HepG2 (cell line): Measurements from ENCODE around the gene MYO3A. TPM values are rescaled to one million over a fixed set of nuclear protein-coding genes. Genes with fewer than 3 reads are reported as not detected.

Experiments used
- ATAC-seq: fragments of 200-7000 bp; cut with Tn5 transposase; 3 replicates; pipeline ENCODE4 v1.9.1; 2020; ENCODE audit warnings: mild to moderate bottlenecking, moderate library complexity
- BruUV-seq: library from RNA; stranded (reverse); fragments of 400-500 nt; replicated peaks from 2 replicates; lab custom pipeline; 2021; lab: Mats Ljungman, UMichigan
- CTCF ChIA-PET: fragments of 300-600 bp; formaldehyde crosslinking; extraction: SDS; loops from one replicate; lab custom pipeline; 2021; ENCODE audit warnings: low total read pairs, inconsistent platforms, low intra/inter-chr PET ratio; lab: Yijun Ruan, JAX
- POLR2A ChIA-PET: fragments of 350-600 bp; sonication (Branson Sonifier 250); formaldehyde crosslinking; loops from one replicate; lab custom pipeline; 2020; ENCODE audit warnings: antibody characterized with exemption, inconsistent platforms; lab: Yijun Ruan, JAX
- DNase-seq: peaks from one replicate; pipeline ENCODE4 v3.0.0-alpha.2; 2015; ENCODE audit warnings: low spot score
- FAIRE-seq: peaks from 3 replicates; lab custom pipeline; 2011; peaks lifted over from hg19 to GRCh38; lab: Jason Lieb, UNC
- H2AFZ ChIP-seq: one replicate; pipeline ENCODE4 v1.6.1; 2011; ENCODE audit warnings: low read length, inconsistent platforms
- H3K27ac ChIP-seq: fragments of 300-600 bp; 3 replicates; pipeline ENCODE4 v1.8.0; 2011; ENCODE audit warnings: mixed run types, mild to moderate bottlenecking, mixed read lengths, low read length, inconsistent platforms; ENCODE audit not compliant: insufficient read depth; ENCODE audit errors: extremely low read length
- H3K27me3 ChIP-seq, 2 experiments: fragments of 200-600 bp in 1 of 2; 2 replicates in 1 of 2; 3 replicates in 1 of 2; pipeline versions ENCODE4 v1.6.0 to v1.8.0; 2011; ENCODE audit warnings: low read length in 2 of 2, mild to moderate bottlenecking in 2 of 2, moderate library complexity in 2 of 2, inconsistent platforms in 1 of 2; ENCODE audit not compliant: insufficient read depth in 2 of 2, control insufficient read depth in 1 of 2
- H3K36me3 ChIP-seq, 2 experiments: fragments of 200-600 bp in 1 of 2; replicated peaks in 1 of 2; 2 replicates in 1 of 2; 3 replicates in 1 of 2; pipeline versions ENCODE4 v1.5.1 to v1.8.0; 2011; ENCODE audit warnings: low read length in 2 of 2, inconsistent platforms in 1 of 2; ENCODE audit not compliant: insufficient read depth in 2 of 2, control insufficient read depth in 1 of 2
- H3K4me1 ChIP-seq: 2 replicates; pipeline ENCODE4 v1.5.1; 2012; ENCODE audit warnings: low read length, inconsistent platforms; ENCODE audit not compliant: insufficient read depth
- H3K4me2 ChIP-seq: 2 replicates; pipeline ENCODE4 v1.6.0; 2011; ENCODE audit warnings: low read depth, low read length, inconsistent platforms
- H3K4me3 ChIP-seq, 3 experiments: fragments of 200-600 bp in 1 of 3; sonication (generic), shearing (Covaris generic) in 1 of 3; replicated peaks in 1 of 3; 2 replicates each; pipeline ENCODE4 v1.5.1; 2011 to 2016; ENCODE audit warnings: low read length in 3 of 3, inconsistent platforms in 2 of 3, low read depth in 2 of 3, mild to moderate bottlenecking in 2 of 3, control low read depth in 1 of 3, mixed read lengths in 1 of 3; ENCODE audit not compliant: insufficient read depth in 1 of 3
- H3K79me2 ChIP-seq: one replicate; pipeline ENCODE4 v1.6.1; 2011; ENCODE audit warnings: low read length, inconsistent platforms; ENCODE audit not compliant: insufficient read depth
- H3K9ac ChIP-seq: 2 replicates; pipeline ENCODE4 v1.6.0; 2011; ENCODE audit warnings: mild to moderate bottlenecking, low read depth, low read length, inconsistent platforms; ENCODE audit not compliant: insufficient read depth
- H3K9me3 ChIP-seq: 2 replicates; pipeline ENCODE4 v1.5.1; 2012; ENCODE audit warnings: mild to moderate bottlenecking, low read length
- H4K20me1 ChIP-seq: 2 replicates; pipeline ENCODE4 v1.6.0; 2011; ENCODE audit warnings: inconsistent platforms, mild to moderate bottlenecking, low read length, moderate library complexity; ENCODE audit not compliant: insufficient read depth
- BCL6 ChIP-seq: IDR thresholded peaks from 2 replicates; pipeline ENCODE4 v1.6.1; 2016; ENCODE audit warnings: missing genetic modification reagents, missing compliant biosample characterization
- CCDC6 ChIP-seq: sonication (generic); formaldehyde crosslinking; IDR thresholded peaks from 2 replicates; pipeline ENCODE4 v1.8.1; 2022; ENCODE audit warnings: mild to moderate bottlenecking, missing genetic modification reagents, moderate library complexity
- ERF ChIP-seq: IDR thresholded peaks from 2 replicates; pipeline ENCODE4 v1.6.1; 2018; ENCODE audit warnings: missing biosample characterization, missing genetic modification reagents
- HNRNPUL1 ChIP-seq: fragments of 200-400 bp; formaldehyde crosslinking; IDR thresholded peaks from 2 replicates; pipeline ENCODE4 v1.6.1; 2017; ENCODE audit warnings: low read depth, mild to moderate bottlenecking, low read length, moderate library complexity
- MEF2D ChIP-seq: sonication (generic); formaldehyde crosslinking; IDR thresholded peaks from 2 replicates; pipeline ENCODE4 v1.5.1; 2020; ENCODE audit warnings: mild to moderate bottlenecking, missing genetic modification reagents
- POGZ ChIP-seq: sonication (generic); formaldehyde crosslinking; IDR thresholded peaks from 2 replicates; pipeline ENCODE4 v1.4.0; 2020; ENCODE audit warnings: mild to moderate bottlenecking, missing genetic modification reagents
- U2AF2 ChIP-seq: fragments of 200-400 bp; formaldehyde crosslinking; IDR thresholded peaks from 2 replicates; pipeline ENCODE4 v1.6.1; 2017; ENCODE audit warnings: low read depth, mild to moderate bottlenecking, low read length
- ZBTB38 ChIP-seq: sonication (generic); formaldehyde crosslinking; IDR thresholded peaks from 2 replicates; pipeline ENCODE4 v1.5.1; 2020; ENCODE audit warnings: mild to moderate bottlenecking, missing genetic modification reagents
- ZC3H4 ChIP-seq: sonication (generic); formaldehyde crosslinking; IDR thresholded peaks from 2 replicates; pipeline ENCODE4 v1.4.0; 2020; ENCODE audit warnings: missing genetic modification reagents, borderline replicate concordance
- ZNF546 ChIP-seq: sonication (generic); formaldehyde crosslinking; conservative IDR thresholded peaks from 2 replicates; pipeline ENCODE4 v1.8.1; 2023; ENCODE audit warnings: mild to moderate bottlenecking, missing genetic modification reagents
- WGBS: methylation state at CpG from one replicate; pipeline ENCODE4 v1.1.6; 2017; ENCODE audit warnings: low lambda C conversion rate; 5-methylcytosine and 5-hydroxymethylcytosine counted together
- in situ Hi-C: cut with HindIII; loops from 2 replicates; pipeline ENCODE4 v1.10.0; 2017; ENCODE audit warnings: low pct_unique_long_range_greater_than_20kb; ENCODE audit not compliant: extremely low pct_ligation_motif_present
- intact Hi-C: fragments of 100-400 bp; cut with micrococcal nuclease; formaldehyde crosslinking; loops from one replicate; pipeline ENCODE4 v1.10.0; 2022; ENCODE audit not compliant: unreplicated experiment
- polyA plus RNA-seq, 8 experiments: library from polyadenylated mRNA; depleted of rRNA in 3 of 8; stranded (reverse) in 7 of 8; unstranded in 1 of 8; fragments of >200 nt; fragmentation: Illumina TruSeq in 4 of 8; extraction: Trizol in 4 of 8; gene quantifications; 2 replicates each; pipeline versions ENCODE4 v1.2.1 to v1.2.3, GENCODE V29; 2011 to 2016; ENCODE audit warnings: low read depth in 4 of 8, missing spikeins in 1 of 8, mixed read lengths in 1 of 8; ENCODE audit not compliant: insufficient read depth in 1 of 8
- total RNA-seq, 5 experiments: library from RNA; depleted of rRNA; stranded (reverse); fragments of >200 nt; fragmentation: Illumina TruSeq; extraction: Trizol; gene quantifications; 2 replicates each; pipeline ENCODE4 v1.2.3, GENCODE V29; 2016; ENCODE audit warnings: low read depth in 1 of 5
- TF ChIP-seq, protein P1 (sequence below): sonication (generic); formaldehyde crosslinking; IDR thresholded peaks from 2 replicates; pipeline ENCODE4 v1.4.0; 2020; ENCODE audit warnings: missing genetic modification reagents, mild to moderate bottlenecking, borderline replicate concordance
- TF ChIP-seq, protein P2 (sequence below): sonication (generic); formaldehyde crosslinking; IDR thresholded peaks from 2 replicates; pipeline ENCODE4 v1.5.1; 2020; ENCODE audit warnings: mild to moderate bottlenecking, missing genetic modification reagents, moderate library complexity
- TF ChIP-seq, protein P3 (sequence below): sonication (generic); formaldehyde crosslinking; conservative IDR thresholded peaks from 2 replicates; pipeline ENCODE4 v1.4.0; 2020; ENCODE audit warnings: missing genetic modification reagents
- TF ChIP-seq, protein P4 (sequence below): IDR thresholded peaks from 2 replicates; pipeline ENCODE4 v1.6.1; 2016; ENCODE audit warnings: mild to moderate bottlenecking
- TF ChIP-seq, protein P5 (sequence below): sonication (generic); formaldehyde crosslinking; IDR thresholded peaks from 2 replicates; pipeline ENCODE4 v1.5.0; 2020; ENCODE audit warnings: mild to moderate bottlenecking, missing genetic modification reagents, moderate library complexity

MYO3A gene
- total and polyA plus RNA-seq, 2 of the 13 experiments (the other 11 are each of a cell fraction or from before 2014, with no cell fraction given) = not detected

DNA sequence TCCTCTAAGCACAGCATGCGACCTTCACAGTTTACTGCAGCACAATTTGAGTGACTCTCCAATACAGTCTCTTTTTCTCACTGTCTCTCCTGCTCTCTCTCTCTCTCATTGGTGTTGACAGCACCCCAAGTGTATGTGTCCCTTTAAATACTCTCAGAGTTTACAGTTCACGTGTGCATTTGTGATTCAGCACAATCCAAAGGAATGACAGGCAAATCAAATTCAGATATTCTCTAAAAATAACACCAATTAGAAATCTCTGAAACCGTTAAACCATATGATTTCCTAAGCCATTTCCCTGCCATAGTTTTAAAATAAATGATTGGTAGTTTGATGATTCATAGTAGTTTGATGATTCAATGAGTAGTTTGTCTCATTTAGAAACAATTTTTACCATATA is 178.5 kb downstream of the MYO3A start:
- H3K4me3 ChIP-seq = no peak overlapping the region
- no peak overlapping the region for H3K4me2 ChIP-seq
- no peaks in the 10 kb centered on the region for H3K79me2 ChIP-seq
- 7% methylated on average over 3 of the region's 3 CpGs for WGBS
- intact Hi-C loops = no loop called here
- no TSS peak for BruUV-seq
- TF ChIP-seq, protein P1, sequence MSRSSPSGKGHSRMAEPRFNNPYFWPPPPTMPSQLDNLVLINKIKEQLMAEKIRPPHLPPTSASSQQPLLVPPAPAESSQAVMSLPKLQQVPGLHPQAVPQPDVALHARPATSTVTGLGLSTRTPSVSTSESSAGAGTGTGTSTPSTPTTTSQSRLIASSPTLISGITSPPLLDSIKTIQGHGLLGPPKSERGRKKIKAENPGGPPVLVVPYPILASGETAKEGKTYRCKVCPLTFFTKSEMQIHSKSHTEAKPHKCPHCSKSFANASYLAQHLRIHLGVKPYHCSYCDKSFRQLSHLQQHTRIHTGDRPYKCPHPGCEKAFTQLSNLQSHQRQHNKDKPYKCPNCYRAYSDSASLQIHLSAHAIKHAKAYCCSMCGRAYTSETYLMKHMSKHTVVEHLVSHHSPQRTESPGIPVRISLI = no peak
- TF ChIP-seq U2AF2 (no peak), ZBTB38 (no peak), MEF2D (CRISPR knock-in tag) (no peak), POGZ (CRISPR knock-in tag) (no peak), BCL6 (CRISPR knock-in tag) (no peak), HNRNPUL1 (no peak), ERF (no peak), ZC3H4 (CRISPR knock-in tag) (no peak), ZNF546 (CRISPR knock-in tag) (no peak), CCDC6 (CRISPR knock-in tag) (no peak)
- TF ChIP-seq, protein P2, sequence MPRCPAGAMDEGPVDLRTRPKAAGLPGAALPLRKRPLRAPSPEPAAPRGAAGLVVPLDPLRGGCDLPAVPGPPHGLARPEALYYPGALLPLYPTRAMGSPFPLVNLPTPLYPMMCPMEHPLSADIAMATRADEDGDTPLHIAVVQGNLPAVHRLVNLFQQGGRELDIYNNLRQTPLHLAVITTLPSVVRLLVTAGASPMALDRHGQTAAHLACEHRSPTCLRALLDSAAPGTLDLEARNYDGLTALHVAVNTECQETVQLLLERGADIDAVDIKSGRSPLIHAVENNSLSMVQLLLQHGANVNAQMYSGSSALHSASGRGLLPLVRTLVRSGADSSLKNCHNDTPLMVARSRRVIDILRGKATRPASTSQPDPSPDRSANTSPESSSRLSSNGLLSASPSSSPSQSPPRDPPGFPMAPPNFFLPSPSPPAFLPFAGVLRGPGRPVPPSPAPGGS (CRISPR knock-in tag) = no peak
- TF ChIP-seq, protein P3, sequence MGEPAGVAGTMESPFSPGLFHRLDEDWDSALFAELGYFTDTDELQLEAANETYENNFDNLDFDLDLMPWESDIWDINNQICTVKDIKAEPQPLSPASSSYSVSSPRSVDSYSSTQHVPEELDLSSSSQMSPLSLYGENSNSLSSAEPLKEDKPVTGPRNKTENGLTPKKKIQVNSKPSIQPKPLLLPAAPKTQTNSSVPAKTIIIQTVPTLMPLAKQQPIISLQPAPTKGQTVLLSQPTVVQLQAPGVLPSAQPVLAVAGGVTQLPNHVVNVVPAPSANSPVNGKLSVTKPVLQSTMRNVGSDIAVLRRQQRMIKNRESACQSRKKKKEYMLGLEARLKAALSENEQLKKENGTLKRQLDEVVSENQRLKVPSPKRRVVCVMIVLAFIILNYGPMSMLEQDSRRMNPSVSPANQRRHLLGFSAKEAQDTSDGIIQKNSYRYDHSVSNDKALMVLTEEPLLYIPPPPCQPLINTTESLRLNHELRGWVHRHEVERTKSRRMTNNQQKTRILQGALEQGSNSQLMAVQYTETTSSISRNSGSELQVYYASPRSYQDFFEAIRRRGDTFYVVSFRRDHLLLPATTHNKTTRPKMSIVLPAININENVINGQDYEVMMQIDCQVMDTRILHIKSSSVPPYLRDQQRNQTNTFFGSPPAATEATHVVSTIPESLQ (CRISPR knock-in tag) = no peak
- TF ChIP-seq, protein P4, sequence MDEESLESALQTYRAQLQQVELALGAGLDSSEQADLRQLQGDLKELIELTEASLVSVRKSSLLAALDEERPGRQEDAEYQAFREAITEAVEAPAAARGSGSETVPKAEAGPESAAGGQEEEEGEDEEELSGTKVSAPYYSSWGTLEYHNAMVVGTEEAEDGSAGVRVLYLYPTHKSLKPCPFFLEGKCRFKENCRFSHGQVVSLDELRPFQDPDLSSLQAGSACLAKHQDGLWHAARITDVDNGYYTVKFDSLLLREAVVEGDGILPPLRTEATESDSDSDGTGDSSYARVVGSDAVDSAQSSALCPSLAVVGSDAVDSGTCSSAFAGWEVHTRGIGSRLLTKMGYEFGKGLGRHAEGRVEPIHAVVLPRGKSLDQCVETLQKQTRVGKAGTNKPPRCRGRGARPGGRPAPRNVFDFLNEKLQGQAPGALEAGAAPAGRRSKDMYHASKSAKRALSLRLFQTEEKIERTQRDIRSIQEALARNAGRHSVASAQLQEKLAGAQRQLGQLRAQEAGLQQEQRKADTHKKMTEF = no peak
- TF ChIP-seq, protein P5, sequence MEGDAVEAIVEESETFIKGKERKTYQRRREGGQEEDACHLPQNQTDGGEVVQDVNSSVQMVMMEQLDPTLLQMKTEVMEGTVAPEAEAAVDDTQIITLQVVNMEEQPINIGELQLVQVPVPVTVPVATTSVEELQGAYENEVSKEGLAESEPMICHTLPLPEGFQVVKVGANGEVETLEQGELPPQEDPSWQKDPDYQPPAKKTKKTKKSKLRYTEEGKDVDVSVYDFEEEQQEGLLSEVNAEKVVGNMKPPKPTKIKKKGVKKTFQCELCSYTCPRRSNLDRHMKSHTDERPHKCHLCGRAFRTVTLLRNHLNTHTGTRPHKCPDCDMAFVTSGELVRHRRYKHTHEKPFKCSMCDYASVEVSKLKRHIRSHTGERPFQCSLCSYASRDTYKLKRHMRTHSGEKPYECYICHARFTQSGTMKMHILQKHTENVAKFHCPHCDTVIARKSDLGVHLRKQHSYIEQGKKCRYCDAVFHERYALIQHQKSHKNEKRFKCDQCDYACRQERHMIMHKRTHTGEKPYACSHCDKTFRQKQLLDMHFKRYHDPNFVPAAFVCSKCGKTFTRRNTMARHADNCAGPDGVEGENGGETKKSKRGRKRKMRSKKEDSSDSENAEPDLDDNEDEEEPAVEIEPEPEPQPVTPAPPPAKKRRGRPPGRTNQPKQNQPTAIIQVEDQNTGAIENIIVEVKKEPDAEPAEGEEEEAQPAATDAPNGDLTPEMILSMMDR (CRISPR knock-in tag) = no peak
- FAIRE-seq (no peak), DNase-seq (no peak), ATAC-seq (no peak)
- POLR2A ChIA-PET = no interaction called here
- H3K4me1 ChIP-seq = no peaks in the 10 kb centered on the region
- CTCF ChIA-PET = no interaction called here
- no peaks in the 10 kb centered on the region for H4K20me1 ChIP-seq
- no peaks in the 10 kb centered on the region for H3K36me3 ChIP-seq
- no peaks in the 10 kb centered on the region for H3K9me3 ChIP-seq
- no peak overlapping the region for H2AFZ ChIP-seq
- no peak overlapping the region for H3K9ac ChIP-seq
- in situ Hi-C loops = no loop called here
- H3K27me3 ChIP-seq = no peaks in the 10 kb centered on the region
- no peak overlapping the region for H3K27ac ChIP-seq
